DND-41 (cell line): ENCODE data around the gene CRISPLD2.

ENCODE experiments used
- EZH2 ChIP-seq: IDR thresholded peaks from 3 replicates; pipeline ENCODE4 v1.6.1; 2012; ENCODE audit warnings: borderline replicate concordance, low read depth, mild to moderate bottlenecking, moderate library complexity, low read length, inconsistent platforms; ENCODE audit not compliant: severe bottlenecking
- TF ChIP-seq, protein P1 (sequence below): IDR thresholded peaks from 2 replicates; pipeline ENCODE4 v1.5.1; 2012; ENCODE audit warnings: borderline replicate concordance, low read length, moderate library complexity, mild to moderate bottlenecking; ENCODE audit not compliant: poor library complexity, severe bottlenecking; ENCODE audit errors: extremely low read depth

- TF ChIP-seq, protein P1, sequence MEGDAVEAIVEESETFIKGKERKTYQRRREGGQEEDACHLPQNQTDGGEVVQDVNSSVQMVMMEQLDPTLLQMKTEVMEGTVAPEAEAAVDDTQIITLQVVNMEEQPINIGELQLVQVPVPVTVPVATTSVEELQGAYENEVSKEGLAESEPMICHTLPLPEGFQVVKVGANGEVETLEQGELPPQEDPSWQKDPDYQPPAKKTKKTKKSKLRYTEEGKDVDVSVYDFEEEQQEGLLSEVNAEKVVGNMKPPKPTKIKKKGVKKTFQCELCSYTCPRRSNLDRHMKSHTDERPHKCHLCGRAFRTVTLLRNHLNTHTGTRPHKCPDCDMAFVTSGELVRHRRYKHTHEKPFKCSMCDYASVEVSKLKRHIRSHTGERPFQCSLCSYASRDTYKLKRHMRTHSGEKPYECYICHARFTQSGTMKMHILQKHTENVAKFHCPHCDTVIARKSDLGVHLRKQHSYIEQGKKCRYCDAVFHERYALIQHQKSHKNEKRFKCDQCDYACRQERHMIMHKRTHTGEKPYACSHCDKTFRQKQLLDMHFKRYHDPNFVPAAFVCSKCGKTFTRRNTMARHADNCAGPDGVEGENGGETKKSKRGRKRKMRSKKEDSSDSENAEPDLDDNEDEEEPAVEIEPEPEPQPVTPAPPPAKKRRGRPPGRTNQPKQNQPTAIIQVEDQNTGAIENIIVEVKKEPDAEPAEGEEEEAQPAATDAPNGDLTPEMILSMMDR: no peak
- TF ChIP-seq EZH2: no peak
Measured at GRCh38 chr16:84806890-84807258, 12.9 kb upstream of the CRISPLD2 start.
